Spleen (tissue), 7 donors: ENCODE data around the gene GAB1.

Experiments
- CTCF ChIP-seq, 11 experiments: fragments of 200-600 bp in 7 of 11; fragments of 450-650 bp in 4 of 11; sonication (generic) in 4 of 11; IDR thresholded peaks in 8 of 11; conservative IDR thresholded peaks in 3 of 11; 1 replicate in 7 of 11; 2 replicates in 4 of 11; pipeline versions ENCODE4 v1.4.0 to v1.8.0; 2016 to 2021; ENCODE audit warnings: antibody characterized with exemption in 11 of 11, inconsistent platforms in 4 of 11, mild to moderate bottlenecking in 1 of 11
- POLR2A ChIP-seq, 3 donors: fragments of 450-650 bp; IDR thresholded peaks; one replicate each; pipeline ENCODE4 v1.5.1; 2017; ENCODE audit warnings: antibody characterized with exemption in 3 of 3, mild to moderate bottlenecking in 1 of 3
- POLR2AphosphoS5 ChIP-seq, 3 donors: sonication (generic); formaldehyde crosslinking; IDR thresholded peaks; one replicate each; pipeline ENCODE4 v1.5.1; 2017; ENCODE audit warnings: antibody characterized with exemption in 3 of 3
- donor health status: DM: no; HTN: no; CAD: no; lungs with moderate emphysema.
- donor health status: DM: no; HTN: no; CAD: no.
- donor health status: DM: no; HTN: no; CAD: no.

DNA sequence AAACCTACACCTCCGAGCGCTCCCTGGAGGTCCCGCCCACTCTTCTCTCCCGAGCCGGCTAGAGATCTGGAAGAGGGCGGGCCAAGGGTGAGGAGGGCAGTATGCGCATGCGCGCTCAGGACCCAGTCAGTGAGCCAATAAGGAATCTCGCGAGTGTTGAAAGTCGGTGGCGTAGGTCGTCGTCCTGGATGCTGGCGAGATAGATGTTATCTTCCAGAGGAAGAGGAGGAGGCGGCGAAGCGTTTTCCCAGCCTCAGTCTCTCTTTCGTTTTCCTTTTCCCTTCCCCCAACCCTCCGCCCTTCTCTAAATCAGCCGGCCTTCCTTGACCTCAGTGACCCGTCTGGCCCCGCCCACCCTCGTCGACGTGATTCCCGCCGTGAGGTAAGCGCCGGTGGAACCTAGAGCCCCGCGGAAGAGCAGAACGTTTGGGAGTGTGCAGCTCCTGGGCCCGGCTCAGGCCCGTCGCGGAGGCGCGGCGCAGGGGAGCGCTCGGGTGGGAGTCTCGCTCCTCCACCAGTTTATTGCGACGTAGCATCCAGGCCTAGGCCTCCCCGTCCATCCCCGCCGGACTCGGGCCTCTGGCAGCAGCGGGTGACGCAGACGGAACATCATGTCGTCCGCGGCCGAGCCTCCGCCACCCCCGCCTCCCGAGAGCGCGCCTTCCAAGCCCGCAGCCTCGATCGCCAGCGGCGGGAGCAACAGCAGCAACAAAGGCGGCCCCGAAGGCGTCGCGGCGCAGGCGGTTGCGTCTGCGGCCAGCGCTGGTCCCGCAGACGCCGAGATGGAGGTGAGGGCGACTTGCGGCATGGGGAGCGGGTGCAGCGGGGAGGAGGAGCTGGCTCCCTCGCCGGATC, 176.9 kb downstream of the GAB1 start, which contains the start of gene SMARCA5:
- TF ChIP-seq CTCF (IDR thresholded peaks at IDR 0.05 in 8 of 11, conservative IDR thresholded peaks at IDR 0.05 in 3 of 11): peak in 3 of 11 experiments; percentile 10 to 41 (median 19)
- peak; percentile 56 to 83 (median 63) for TF ChIP-seq POLR2A (IDR thresholded peaks at IDR 0.05)
- peak; percentile 93 to 98 (median 98) for TF ChIP-seq POLR2AphosphoS5 (IDR thresholded peaks at IDR 0.05)
